COR-L47 (cell line): ENCODE data around the gene LTO1.

Experiments
- DNase-seq: peaks from one replicate; lab custom pipeline; 2025; lab: John Stamatoyannopoulos, UW

The LTO1 gene

DNA sequence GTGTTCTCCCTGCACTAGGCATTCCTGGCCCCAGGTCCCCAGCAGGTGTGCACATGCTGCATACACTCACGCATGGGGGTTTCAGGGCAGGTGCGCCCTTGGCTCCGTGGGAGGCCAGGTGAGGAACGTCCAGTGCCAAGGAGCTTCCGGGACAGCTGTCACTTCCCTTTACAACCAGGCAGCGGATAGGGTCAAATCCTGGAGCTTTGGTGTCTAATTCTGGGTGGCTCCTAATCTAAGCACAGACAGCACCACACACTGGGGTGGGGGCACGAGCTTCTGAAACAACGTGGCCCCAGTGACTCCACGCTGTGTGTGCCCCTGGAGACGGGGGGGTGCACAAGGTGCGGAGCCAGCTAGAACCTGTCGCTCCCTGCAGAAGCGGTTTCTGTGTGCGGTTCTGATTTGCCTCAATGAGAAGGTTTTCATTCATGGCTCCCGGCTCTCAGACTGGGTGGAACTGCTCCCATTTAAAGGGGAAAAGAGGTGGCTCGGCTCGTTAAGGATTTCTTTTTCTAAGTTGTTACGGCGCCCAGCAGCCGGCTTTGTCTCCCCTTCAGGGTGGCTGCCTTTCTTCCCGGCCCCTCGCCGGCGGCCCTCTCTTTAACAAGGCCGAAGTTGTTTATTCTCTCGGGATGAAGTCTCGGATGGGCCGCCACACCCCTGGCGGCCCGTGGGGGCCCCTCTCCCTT, 29.2 kb downstream of the LTO1 start:
- peak; percentile 25 for DNase-seq

DNA sequence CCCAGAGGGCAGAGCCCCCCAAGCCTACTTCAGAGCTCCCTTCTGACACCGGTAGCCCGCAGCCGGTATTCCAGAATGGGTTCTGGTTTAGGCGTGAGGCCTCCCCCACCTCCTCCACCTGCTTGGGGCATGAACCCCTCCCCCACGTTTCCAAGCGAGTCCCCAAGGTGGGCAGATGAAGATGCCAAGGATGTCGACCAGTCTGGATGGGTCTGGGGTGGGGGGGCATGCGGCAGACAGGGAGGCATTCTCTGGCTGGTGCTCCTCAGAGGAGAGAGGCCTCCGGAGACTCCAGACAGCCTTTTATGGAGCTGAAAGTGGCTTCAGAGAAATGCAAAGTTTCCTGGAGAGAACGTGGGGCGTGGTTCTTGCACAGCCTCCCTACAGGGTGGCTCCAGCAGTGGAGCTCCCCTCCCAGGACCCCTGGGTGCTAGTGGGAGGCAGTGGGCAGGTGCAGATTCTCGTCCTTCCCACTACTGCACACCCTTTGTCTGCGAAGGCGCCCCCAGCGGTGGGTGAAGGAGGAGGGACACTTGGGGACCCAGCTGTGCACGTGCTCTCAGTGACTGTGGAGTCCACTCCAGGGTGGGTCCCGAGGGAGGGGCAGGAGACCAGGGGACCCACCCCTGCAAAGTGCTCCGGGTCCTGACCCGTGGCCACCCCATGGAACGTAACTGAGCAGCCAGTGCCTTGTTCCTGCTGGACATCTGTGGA, 30.0 kb downstream of the LTO1 start:
- DNase-seq, result no peak

DNA sequence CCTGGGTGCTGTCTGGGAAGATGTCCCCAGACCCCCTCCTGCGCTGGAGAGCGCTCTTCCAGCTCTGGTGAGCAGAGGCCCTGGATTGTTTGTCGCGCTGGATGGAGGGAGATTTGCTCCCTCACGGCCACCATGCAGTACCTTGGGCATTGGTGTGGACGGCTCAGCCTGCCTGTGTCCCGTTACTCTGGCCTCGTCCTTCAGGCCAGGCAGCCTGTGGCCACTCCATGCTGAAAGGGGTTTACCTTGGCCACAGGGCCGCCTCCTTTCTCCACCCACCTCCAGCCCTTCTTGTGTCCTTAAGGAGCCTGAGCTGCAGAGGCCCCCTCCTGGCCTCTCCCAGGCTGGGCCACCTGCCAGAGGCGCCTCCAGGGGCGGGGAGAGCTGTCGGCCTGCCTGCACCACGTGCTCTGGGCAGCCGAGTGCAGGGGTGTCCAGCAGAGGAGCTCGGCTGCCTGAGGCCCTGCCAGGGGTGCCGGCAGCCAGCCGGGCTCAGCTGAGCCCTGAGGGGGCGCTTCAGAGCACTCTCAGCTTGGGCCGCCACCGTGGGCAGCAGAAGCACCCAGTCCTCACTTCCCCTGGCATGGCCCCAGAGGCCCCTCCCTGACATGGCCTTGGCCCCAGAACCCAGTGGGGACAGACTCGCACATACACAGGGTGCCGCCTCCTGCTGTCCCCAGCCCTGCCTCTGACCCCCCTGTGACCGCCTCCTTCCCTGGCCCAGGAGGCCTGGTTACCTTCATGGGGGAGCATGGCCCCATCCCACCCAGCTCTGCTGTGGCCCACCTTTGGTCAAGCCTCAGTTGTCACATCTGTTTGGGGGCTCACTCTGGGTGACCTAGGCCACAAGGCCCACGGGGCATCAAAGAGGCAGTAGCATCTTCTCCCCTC, 30.8 kb downstream of the LTO1 start:
- peak; percentile 48 for DNase-seq

- no peak for DNase-seq
Observed at GRCh38 chr11:69643646-69644045, 31.5 kb downstream of the LTO1 start.

DNA sequence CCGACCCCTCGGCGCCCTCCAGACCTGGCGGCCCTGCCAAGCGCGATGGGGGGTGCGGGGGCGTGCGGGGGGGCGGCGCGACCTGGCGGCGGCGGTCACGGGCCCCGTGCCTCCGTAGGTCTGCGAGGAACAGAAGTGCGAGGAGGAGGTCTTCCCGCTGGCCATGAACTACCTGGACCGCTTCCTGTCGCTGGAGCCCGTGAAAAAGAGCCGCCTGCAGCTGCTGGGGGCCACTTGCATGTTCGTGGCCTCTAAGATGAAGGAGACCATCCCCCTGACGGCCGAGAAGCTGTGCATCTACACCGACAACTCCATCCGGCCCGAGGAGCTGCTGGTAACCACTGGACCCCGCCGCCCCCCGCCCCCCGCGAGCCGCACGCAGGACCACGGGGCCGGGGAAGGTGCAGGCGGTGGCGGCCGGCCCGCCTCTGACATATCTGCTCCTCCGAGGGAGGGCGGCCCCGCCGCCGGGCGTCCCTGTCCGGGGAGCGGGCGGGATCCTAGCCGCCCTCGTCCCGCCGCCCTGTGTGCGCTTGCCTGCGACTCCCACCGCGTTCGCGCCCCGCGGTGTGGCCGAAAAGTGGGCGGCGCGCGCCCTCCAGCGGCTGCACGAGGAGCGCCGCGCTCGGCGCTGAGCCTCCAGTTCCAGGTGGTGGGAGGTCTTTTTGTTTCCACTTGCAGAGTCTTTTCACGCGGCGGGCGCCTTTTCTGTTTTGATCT, 32.1 kb downstream of the LTO1 start:
- peak; percentile 60 for DNase-seq

DNA sequence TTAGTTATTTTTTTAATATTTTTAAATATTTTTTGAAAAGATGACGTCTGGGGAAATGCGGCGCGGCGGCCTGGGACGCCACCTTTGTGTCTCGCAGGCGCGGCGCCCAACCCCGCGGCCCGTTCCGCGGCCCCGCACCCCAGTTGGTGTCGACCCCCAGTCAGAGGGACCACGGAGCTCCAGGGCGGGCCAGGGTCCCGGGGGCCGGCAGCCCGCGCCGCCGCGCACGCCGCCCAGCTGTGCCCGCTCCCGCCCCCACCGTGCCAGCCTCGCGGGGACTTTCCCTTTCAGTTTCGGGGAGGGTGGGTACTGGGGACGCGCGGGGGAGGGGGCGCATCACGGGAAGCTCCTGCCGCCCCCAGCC, 32.6 kb downstream of the LTO1 start:
- DNase-seq, result no peak

DNA sequence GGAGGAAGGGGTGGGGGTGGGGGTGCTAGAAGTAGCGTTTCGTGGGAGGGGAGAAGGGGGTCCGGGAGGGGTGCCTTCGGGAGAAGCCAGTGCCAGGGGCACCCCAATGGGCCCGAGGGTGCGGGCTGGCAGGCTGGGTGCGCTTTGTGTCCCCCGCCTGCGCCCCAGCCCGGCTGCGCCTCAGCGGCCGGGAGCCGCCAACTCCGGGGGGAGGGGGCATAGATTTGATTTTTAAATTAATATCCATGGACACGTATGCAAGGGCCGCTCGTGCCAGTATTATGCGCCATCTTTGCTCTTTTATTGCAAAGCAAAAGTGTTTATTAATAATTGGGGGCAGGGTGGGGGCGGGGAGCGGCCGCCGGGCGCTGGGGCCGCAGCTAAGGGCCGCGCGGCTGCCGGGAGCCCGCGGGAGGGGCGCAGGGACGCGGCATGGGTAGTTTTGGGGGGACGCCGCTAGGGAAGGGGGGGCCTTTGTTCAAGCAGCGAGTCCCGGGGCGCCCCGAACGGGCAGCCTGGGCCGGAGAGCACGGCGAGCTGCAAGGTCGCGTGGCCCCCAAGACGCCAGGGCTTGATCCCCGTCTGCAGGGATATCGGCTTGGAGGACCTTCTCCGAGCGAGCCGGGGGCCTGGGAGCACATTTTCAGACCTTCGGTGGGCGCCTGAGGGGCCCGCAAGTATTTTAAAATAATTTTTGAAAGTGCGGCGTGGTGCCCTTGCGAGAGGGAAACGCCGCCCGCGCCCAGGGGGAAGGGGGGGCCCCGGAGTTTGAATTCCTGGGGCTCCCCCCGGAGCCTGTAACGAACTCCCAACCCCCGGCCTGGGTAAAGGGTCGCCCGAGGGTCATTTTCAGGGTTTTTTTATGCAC, 33.2 kb downstream of the LTO1 start:
- no peak for DNase-seq

GRCh38 chr11:69640995-69641581, 34.1 kb downstream of the LTO1 start, which contains the start of gene CCND1:
Gene CCND1, plus strand, starts transcription at chr11:69641156. Its CDS starts 158 bp downstream, at chr11:69641314.
- DNase-seq, result no peak

DNA sequence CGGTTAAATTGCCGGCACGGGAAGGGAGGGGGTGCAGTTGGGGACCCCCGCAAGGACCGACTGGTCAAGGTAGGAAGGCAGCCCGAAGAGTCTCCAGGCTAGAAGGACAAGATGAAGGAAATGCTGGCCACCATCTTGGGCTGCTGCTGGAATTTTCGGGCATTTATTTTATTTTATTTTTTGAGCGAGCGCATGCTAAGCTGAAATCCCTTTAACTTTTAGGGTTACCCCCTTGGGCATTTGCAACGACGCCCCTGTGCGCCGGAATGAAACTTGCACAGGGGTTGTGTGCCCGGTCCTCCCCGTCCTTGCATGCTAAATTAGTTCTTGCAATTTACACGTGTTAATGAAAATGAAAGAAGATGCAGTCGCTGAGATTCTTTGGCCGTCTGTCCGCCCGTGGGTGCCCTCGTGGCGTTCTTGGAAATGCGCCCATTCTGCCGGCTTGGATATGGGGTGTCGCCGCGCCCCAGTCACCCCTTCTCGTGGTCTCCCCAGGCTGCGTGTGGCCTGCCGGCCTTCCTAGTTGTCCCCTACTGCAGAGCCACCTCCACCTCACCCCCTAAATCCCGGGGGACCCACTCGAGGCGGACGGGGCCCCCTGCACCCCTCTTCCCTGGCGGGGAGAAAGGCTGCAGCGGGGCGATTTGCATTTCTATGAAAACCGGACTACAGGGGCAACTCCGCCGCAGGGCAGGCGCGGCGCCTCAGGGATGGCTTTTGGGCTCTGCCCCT, 34.7 kb downstream of the LTO1 start:
- no peak for DNase-seq

GRCh38 chr11:69639831-69640230, 35.3 kb downstream of the LTO1 start:
- DNase-seq, result no peak

DNA sequence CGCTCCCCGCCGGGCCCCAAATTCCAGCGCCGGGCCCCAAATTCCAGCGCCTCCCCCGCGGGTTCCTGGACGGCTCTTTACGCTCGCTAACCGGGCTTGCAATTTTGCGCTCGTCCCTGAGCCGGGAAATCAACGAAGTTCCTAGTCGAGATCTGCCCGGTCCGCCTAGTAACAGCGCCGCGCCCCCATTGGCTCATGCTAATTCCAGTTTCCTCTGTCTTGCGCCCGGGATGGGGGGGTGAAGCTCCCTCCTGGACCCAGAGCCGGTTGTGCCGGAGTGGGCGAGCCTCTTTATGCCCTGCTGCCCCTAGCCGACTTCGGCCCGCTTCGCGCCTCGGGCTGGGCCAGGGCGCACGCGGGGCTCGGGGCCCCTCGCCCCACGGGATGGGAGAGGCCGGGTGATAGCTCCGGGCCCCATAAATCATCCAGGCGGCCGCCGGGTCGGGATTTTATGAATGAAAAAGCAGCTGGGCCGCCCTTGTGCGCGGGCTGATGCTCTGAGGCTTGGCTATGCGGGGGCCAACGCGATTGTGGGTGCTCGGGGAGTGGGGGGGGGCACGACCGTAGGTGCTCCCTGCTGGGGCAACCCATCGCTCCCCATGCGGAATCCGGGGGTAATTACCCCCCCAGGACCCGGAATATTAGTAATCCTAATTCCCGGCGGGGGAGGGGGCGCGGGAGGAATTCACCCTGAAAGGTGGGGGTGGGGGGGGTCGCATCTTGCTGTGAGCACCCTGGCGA, 36.0 kb downstream of the LTO1 start:
- DNase-seq, result peak; percentile 39

DNA sequence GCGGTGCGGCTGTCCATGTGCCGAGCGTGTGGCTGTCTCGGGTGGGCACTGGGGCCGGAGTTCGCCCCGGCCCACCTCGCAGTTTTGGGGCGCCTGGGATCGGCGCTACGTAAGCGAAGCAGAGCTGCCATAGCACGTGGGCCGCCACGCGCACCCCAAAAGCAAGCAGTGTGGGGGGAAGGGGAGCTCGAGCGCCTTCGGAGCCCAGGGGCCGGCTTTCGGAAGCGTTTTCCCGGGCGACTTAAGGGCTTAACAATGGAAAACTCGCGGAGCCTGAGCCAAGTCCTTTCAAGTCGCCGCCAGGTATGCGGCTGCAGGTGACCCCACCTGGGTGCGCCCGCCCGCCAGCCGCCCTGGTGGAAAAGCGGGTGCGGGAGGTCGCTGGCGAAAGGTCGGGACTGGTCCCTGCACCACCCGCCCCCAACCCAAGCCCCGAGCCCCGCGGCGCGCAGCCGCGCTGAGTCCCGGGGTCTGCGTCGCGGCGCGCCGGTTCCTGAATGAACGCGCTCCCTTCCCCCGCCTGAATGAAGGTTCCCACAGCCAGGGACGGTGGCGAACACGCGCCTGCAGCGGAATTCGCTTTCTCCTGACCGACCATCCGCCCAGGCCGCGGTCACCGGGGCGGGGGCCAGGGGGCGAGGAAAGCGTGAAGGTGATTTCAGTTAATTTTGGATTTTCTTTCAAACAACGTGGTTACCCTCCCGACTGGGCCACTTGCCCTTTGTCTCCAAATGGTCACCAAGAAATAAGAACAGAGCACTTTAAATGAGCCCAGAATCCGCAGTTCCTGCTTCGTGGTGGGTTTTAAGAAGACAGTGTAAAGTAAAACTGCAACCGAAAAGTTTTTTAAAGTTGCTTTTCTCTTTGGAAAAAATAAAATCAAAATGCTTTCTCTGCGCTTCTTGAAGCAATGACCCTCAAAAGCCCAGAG, 36.9 kb downstream of the LTO1 start:
- DNase-seq, result no peak

GRCh38 chr11:69637198-69637940, 37.8 kb downstream of the LTO1 start:
- no peak for DNase-seq

DNA sequence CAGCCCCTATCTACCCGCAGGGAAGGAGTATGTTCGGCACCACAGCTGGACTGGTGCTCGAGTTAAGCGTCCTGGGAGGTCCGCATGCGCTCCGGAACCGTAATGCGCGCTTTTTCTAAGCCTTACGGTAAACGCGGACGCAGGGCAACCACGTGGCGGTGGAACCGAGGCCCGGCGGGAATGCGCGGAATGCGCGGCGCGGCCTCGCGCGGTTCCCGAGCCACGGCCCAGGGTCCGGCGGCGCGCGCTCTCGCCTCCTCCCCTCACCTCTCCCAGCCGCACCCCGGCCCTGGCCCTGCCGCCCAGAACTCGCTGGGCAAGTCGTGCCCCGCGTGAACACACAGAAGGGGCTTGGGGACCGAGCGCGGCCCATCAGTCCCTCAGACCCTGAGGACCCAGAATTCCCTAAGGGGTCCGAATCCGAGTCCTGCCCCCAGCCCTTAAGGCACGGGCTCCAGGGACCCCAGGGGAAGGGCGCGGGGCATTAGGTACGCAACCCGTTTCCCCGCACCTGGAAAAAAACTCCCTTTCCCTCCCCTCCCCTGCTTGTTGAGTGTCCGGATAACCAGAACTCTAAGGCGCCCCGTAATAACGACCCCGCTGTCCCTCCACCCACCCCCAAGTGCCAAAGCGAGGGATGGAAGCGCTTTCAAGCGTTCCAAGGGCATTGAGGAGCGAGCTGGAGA, 38.5 kb downstream of the LTO1 start:
- no peak for DNase-seq

GRCh38 chr11:69635804-69636511, 39.2 kb downstream of the LTO1 start:
- DNase-seq, result no peak

GRCh38 chr11:69635195-69635594, 40.0 kb downstream of the LTO1 start:
- no peak for DNase-seq
